Caki2 (cell line): Measurements from ENCODE around the gene RASSF3. TPM values are rescaled to one million over a fixed set of nuclear protein-coding genes. Genes with fewer than 3 reads are reported as not detected.
"Not testable (repeated sequence)": the region's sequence is repeated elsewhere in the genome, so short reads cannot be mapped to it uniquely, and the experiment has no call there.

Experiments used
- DNase-seq: peaks from one replicate; pipeline ENCODE4 v3.0.0-alpha.2; 2015; ENCODE audit warnings: low read depth
- in situ Hi-C: cut with HindIII; loops from 2 replicates; pipeline ENCODE4 v1.10.0; 2016; ENCODE audit warnings: low sequenced_read_pairs, low pct_unique_long_range_greater_than_20kb, mixed read lengths
- total RNA-seq: library from RNA; depleted of rRNA; stranded (reverse); fragments of >200 nt; shearing (Covaris generic); gene quantifications from 2 replicates; pipeline ENCODE4 v1.2.3, GENCODE V29; 2014; ENCODE audit warnings: low replicate concordance; rRNA removed

RASSF3 gene, protein sequence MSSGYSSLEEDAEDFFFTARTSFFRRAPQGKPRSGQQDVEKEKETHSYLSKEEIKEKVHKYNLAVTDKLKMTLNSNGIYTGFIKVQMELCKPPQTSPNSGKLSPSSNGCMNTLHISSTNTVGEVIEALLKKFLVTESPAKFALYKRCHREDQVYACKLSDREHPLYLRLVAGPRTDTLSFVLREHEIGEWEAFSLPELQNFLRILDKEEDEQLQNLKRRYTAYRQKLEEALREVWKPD
- 50.0 and 63.8 TPM in 2 replicates for total RNA-seq

DNA sequence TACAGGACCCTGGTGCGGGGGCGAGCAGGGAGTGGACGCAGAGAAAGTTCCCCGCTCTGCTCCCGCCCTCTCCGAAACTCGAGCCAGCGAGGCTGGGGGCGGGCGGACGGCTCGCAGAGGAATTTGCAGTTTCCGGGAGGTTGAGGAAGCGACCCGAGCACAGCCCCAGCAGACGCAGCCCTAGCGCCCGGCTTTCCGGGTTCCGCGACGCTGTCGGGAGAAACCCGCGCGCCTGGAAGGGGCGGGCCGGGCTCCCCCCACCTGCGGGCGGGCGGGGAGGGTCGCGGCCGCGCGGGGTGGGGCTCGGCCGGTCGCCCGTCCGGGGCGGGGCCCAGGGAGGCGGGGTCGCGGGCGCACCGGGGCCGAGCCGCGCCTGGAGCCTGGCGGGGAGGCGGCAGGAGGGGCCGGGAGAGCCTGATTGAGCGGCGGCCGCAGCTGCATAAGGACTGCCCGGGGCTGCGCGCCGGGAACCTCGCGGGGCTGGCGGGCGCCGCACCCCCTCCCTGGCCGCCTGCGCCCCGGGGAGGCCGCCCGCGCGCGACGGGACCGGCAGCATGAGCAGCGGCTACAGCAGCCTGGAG lies at the start of gene RASSF3:
RASSF3 (plus strand) TSS at position 417 of the 581 bp plus-strand sequence; CDS start at position 555, 138 bp downstream.
- in situ Hi-C loops: no loop called here

GRCh38 chr12:64561302-64562136 lies 48.8 kb upstream of the RASSF3 start:
- in situ Hi-C loops: no loop called here
- DNase-seq: no peak

More for the DNA sequence above, at the start of gene RASSF3:
- peak; percentile 78 for DNase-seq

DNA sequence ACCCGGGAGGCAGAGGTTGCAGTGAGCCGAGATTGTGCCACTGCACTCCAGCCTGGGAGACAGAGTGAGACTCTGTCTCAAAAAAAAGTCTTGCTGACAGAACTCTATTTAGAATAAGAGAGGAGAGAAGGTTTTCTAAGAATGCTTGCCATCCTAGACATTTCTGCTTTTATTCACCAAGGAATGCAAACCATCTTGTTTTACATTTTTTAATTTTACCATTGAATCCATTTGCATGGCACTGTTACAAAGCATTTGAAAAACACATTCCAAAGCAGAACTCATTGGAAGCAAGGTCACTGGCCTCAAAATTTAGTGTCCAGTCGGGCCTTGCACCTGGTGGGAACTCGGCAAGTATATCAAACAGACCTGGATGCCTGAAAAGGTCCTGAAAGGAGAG lies 44.2 kb upstream of the RASSF3 start:
- in situ Hi-C loops: no loop called here
- no peak for DNase-seq

DNA sequence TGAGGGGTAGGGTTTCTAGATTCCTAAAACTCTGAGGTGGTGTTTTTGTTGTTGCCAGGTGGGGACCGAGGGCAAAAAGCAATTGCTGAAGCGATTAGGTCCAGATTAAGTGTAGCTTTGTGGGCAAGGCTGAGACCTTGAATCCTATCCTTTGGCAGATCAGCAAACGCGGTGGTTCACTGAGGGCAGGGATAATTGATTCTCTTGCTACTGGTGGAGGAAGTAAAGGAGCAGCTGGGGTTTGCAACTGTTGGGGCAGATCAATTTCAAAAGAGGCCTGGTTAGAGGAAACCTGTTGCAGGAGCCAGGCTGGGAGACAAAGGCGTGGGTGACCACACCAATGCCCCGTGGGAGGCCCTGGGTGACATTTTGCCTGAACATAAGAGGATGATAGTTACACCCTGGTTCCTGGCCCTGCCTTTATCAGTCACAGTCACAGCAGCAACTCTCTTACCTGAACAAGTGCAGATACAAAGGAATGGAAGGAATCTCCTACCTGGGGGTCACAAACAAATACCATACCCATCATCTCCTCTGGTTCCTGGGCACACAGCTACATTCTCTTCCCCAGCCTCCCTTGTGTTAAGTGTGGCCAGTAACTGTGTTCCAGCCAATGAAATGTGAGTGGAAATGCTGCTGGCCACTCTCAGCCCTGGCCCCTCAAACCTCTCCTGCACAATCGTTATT lies 43.3 kb upstream of the RASSF3 start:
- in situ Hi-C loops: no loop called here
- DNase-seq: no peak

GRCh38 chr12:64567570-64567969 lies 42.7 kb upstream of the RASSF3 start:
- DNase-seq: no peak
- in situ Hi-C loops: no loop called here

- DNase-seq: no peak
- in situ Hi-C loops: no loop called here
Observed at GRCh38 chr12:64568298-64568697, 42.0 kb upstream of the RASSF3 start.

DNA sequence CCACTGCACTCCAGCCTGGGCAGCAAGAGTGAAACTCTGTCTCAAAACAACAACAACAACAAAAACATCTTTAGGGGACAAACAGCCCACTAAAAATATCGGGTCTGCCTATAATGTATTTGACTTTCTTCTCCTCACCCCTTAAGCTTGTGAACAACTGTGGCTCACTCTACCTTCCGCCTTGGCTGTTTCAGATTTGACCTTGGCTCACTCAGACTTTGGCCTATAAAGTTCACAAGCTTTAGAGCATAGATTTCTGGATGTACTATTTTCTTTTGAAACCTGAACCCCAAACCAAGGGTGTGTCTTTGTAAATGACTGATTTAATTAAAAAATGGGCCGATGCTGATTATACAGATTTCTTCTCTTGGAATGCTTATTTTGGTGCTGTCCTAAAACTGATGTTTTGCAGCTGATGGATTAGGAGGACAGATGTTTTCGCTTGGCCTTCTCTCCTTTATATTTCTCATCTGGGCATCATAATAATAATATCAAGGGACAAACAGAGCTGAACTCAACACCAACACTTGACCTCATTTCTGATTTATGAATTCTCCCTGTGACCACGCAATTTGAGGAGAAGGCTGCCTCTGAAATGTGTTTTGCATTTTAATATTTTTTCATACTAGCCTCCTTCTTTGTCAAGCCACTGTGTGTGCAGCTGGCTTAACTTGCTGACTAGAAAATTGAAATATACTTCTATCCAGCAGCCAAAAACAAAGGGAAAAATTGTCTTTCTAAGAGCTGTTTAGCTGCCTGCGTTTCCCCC lies 40.2 kb upstream of the RASSF3 start:
- in situ Hi-C loops: no loop called here
- DNase-seq: no peak

- no peak for DNase-seq
- in situ Hi-C loops: no loop called here
Observed at GRCh38 chr12:64571411-64571810, 38.9 kb upstream of the RASSF3 start.

DNA sequence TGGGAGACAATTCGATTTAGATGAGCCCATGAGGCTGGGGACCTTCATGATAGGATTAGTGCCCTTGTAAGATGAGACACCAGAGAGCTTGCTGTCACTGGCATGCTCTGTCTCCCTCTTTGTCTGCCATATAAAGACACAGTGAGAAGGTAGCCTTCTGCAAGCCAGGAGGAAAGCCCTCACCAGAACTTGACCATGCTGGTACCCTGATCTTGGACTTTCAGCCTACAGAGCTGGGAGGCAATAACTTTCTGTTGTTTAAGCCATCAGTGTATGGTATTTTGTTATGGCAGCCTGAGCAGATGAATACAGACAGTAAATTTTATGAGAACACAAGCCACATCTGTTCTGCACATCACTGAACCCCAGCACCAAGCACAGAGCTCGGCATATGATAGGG lies 38.1 kb upstream of the RASSF3 start:
- in situ Hi-C loops: no loop called here
- no peak for DNase-seq

DNA sequence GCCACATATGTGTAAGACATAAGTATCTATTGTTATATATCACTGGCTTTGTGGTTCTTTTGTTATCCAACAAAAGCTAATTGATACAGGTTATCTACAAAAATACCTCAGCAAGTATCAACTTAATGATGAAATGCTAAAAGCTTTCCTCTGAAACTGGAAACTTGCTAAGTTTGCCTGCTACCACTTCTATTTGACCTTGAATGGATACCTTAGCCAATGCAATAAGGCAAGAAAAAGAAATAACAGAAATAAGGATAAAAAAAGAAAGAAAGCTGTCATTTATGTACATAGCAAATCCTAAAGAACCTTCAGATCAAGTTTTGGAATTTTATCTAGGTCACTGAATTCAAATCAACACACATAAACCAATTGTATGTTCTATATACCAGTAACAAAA lies 35.5 kb upstream of the RASSF3 start:
- DNase-seq: no peak
- in situ Hi-C loops: no loop called here

- in situ Hi-C loops: no loop called here
- no peak for DNase-seq
Observed at GRCh38 chr12:64577046-64577445, 33.2 kb upstream of the RASSF3 start.

GRCh38 chr12:64578566-64578965 lies 31.7 kb upstream of the RASSF3 start:
- in situ Hi-C loops: no loop called here
- no peak for DNase-seq

GRCh38 chr12:64580681-64581080 lies 29.6 kb upstream of the RASSF3 start:
- no peak for DNase-seq
- in situ Hi-C loops: no loop called here

DNA sequence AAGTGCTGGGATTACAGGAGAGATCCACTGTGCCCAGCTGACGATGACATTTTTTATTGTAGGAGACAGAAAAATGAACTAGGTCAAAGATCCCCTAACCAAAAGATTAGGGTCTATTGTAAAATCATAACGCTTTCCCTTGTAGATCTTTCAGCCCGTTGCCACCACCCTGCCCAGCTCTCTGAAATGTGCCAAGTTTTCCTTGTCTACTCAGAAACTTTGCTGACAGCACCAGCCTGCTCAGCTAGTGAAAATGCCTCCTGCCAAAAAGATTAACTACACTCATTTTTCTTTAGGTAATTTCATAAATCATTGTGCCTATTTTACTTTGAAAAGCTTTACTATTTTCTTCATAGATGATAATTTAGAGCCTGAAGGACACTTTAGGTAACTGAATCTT lies 28.2 kb upstream of the RASSF3 start:
- in situ Hi-C loops: no loop called here
- no peak for DNase-seq

GRCh38 chr12:64582862-64583261 lies 27.4 kb upstream of the RASSF3 start:
- in situ Hi-C loops: no loop called here
- no peak for DNase-seq

DNA sequence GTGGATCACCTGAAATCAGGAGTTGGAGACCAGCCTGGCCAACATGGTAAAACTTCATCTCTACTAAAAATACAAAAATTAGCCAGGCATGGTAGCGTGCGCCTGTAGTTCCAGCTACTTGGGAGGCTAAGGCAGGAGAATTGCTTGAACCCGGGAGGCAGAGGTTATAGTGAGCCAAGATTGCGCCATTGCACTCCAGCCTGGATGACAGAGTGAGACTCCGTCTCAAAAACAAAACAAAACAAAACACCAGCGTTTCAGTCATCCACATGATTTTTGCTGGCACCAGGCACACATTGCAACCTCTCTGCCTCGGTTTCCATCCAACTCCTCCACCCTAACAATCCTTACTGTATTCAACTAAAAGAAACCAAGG lies 26.9 kb upstream of the RASSF3 start:
- in situ Hi-C loops, DNase-seq: not testable (repeated sequence)

- in situ Hi-C loops: no loop called here
- no peak for DNase-seq
Observed at GRCh38 chr12:64583771-64584421, 26.4 kb upstream of the RASSF3 start.

DNA sequence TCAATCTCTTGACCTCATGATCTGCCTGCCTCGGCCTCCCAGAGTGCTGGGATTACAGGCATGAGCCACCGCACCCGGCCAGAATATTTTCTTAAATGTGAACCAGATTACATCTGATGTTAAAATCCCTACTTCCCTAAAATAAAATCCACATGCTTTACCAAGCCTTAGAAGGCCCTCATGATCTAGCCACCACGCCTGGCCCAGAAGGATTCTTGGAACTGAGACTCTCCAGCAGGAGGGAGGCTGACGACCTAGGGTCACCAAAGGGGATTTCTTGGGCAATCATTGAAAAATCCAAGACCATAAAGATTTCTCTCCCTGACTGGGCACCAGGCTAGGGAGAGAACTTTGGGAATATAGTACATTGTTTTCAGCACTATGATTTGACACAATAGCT lies 25.2 kb upstream of the RASSF3 start:
- no peak for DNase-seq
- in situ Hi-C loops: no loop called here
